GM21737 (cell line): ENCODE measurements around the gene SPTB.
"Not testable (repeated sequence)": the region's sequence is repeated elsewhere in the genome, so short reads cannot be mapped to it uniquely, and the experiment has no call there.

Experiments used
- ATAC-seq: cut with Tn5 transposase; IDR thresholded peaks from one replicate; pipeline ENCODE4 v1.9.1; 2021; ENCODE audit warnings: mild to moderate bottlenecking, moderate library complexity; ENCODE audit not compliant: unreplicated experiment

The SPTB gene

GRCh38 chr14:64879635-64880220, at the start of gene SPTB:
Gene SPTB (minus strand): TSS chr14:64879907. CDS start chr14:64823094, 56,813 bp downstream.
- peak; percentile 35 for ATAC-seq

- no peak for ATAC-seq
Observed at GRCh38 chr14:64929014-64929359, 49.3 kb upstream of the SPTB start.

- ATAC-seq, result peak; percentile 89
Observed at GRCh38 chr14:64928239-64929013, 48.7 kb upstream of the SPTB start.

GRCh38 chr14:64927031-64927430, 47.3 kb upstream of the SPTB start:
- no peak for ATAC-seq

- no peak for ATAC-seq
Observed at GRCh38 chr14:64926398-64926995, 46.8 kb upstream of the SPTB start.

GRCh38 chr14:64923015-64923414, 43.3 kb upstream of the SPTB start:
- ATAC-seq, result no peak

GRCh38 chr14:64920465-64920864, 40.8 kb upstream of the SPTB start:
- no peak for ATAC-seq

- ATAC-seq, result no peak
Observed at GRCh38 chr14:64919618-64920017, 39.9 kb upstream of the SPTB start.

GRCh38 chr14:64919215-64919614, 39.5 kb upstream of the SPTB start:
- ATAC-seq, result no peak

GRCh38 chr14:64918216-64918615, 38.5 kb upstream of the SPTB start:
- no peak for ATAC-seq

- ATAC-seq, result no peak
Observed at GRCh38 chr14:64915797-64916196, 36.1 kb upstream of the SPTB start.

GRCh38 chr14:64915029-64915424, 35.3 kb upstream of the SPTB start:
- ATAC-seq, result no peak

- peak; percentile 97 for ATAC-seq
Observed at GRCh38 chr14:64914237-64915028, 34.7 kb upstream of the SPTB start, which contains the start of gene CHURC1. Gene CHURC1 (plus strand): TSS chr14:64914455. CDS start chr14:64914496, 41 bp downstream.

GRCh38 chr14:64913477-64913876, 33.8 kb upstream of the SPTB start:
- ATAC-seq, result not testable (repeated sequence)

- no peak for ATAC-seq
Observed at GRCh38 chr14:64912261-64912660, 32.6 kb upstream of the SPTB start.

GRCh38 chr14:64910847-64911495, 31.3 kb upstream of the SPTB start:
- ATAC-seq, result no peak

GRCh38 chr14:64906022-64906421, 26.3 kb upstream of the SPTB start:
- no peak for ATAC-seq

- no peak for ATAC-seq
Observed at GRCh38 chr14:64899958-64900357, 20.3 kb upstream of the SPTB start.

GRCh38 chr14:64891839-64892375, 12.2 kb upstream of the SPTB start:
- no peak for ATAC-seq

- ATAC-seq, result no peak
Observed at GRCh38 chr14:64891173-64891838, 11.6 kb upstream of the SPTB start.
